SK-N-SH treated with all-trans-retinoic acid at 6 μM for 48 hours (cell line): ENCODE measurements around the gene ARHGDIA.

ENCODE experiments used
- ATAC-seq: fragments of 200-7000 bp; cut with Tn5 transposase; 3 replicates; pipeline ENCODE4 v1.9.1; 2020; ENCODE audit warnings: mild to moderate bottlenecking, moderate library complexity
- BACH2 ChIP-seq: fragments of 250-450 bp; sonication (Bioruptor Pico); IDR thresholded peaks from 2 replicates; pipeline ENCODE4 v1.9.0; 2021; ENCODE audit warnings: mild to moderate bottlenecking, borderline replicate concordance
- CSDC2 ChIP-seq: fragments of 250-450 bp; sonication (Bioruptor Pico); IDR thresholded peaks from 2 replicates; pipeline ENCODE4 v1.5.0; 2020; ENCODE audit warnings: mild to moderate bottlenecking, moderate library complexity
- CSRNP3 ChIP-seq: fragments of 250-450 bp; sonication (Bioruptor Pico); IDR thresholded peaks from 2 replicates; pipeline ENCODE4 v1.5.1; 2021; ENCODE audit warnings: mild to moderate bottlenecking, moderate library complexity
- ESRRG ChIP-seq: fragments of 250-450 bp; sonication (Bioruptor Pico); IDR thresholded peaks from 2 replicates; pipeline ENCODE4 v1.6.1; 2021; ENCODE audit warnings: mild to moderate bottlenecking
- GLIS3 ChIP-seq: fragments of 250-450 bp; sonication (Bioruptor Pico); IDR thresholded peaks from 2 replicates; pipeline ENCODE4 v1.5.0; 2020; ENCODE audit warnings: mild to moderate bottlenecking, moderate library complexity
- ISL1 ChIP-seq: fragments of 250-450 bp; sonication (Bioruptor Pico); IDR thresholded peaks from 2 replicates; pipeline ENCODE4 v2.1.2; 2022; ENCODE audit warnings: mild to moderate bottlenecking, moderate library complexity
- OSR1 ChIP-seq: fragments of 250-450 bp; sonication (Bioruptor Pico); IDR thresholded peaks from 2 replicates; pipeline ENCODE4 v1.8.0; 2022; ENCODE audit warnings: moderate library complexity, mild to moderate bottlenecking, inconsistent platforms
- PATZ1 ChIP-seq: fragments of 250-450 bp; sonication (Bioruptor Pico); IDR thresholded peaks from 2 replicates; pipeline ENCODE4 v1.8.0; 2020; ENCODE audit warnings: mild to moderate bottlenecking, moderate library complexity, borderline replicate concordance
- POU6F1 ChIP-seq: fragments of 250-450 bp; sonication (Bioruptor Pico); IDR thresholded peaks from 2 replicates; pipeline ENCODE4 v1.8.0; 2021; ENCODE audit warnings: low read depth, mild to moderate bottlenecking, moderate library complexity, borderline replicate concordance
- PPARA ChIP-seq: fragments of 250-450 bp; sonication (Bioruptor Pico); IDR thresholded peaks from 2 replicates; pipeline ENCODE4 v1.5.0; 2020; ENCODE audit warnings: mild to moderate bottlenecking, borderline replicate concordance
- RARB ChIP-seq: fragments of 250-450 bp; sonication (Bioruptor Pico); IDR thresholded peaks from 2 replicates; pipeline ENCODE4 v1.8.0; 2021; ENCODE audit warnings: mild to moderate bottlenecking, moderate library complexity
- SNAI2 ChIP-seq: fragments of 250-450 bp; sonication (Bioruptor Pico); IDR thresholded peaks from 2 replicates; pipeline ENCODE4 v1.5.0; 2020; ENCODE audit warnings: mild to moderate bottlenecking, moderate library complexity
- TCF4 ChIP-seq: fragments of 250-450 bp; sonication (Bioruptor Pico); IDR thresholded peaks from 2 replicates; pipeline ENCODE4 v1.8.0; 2021; ENCODE audit warnings: mild to moderate bottlenecking, moderate library complexity, borderline replicate concordance
- TOX ChIP-seq: fragments of 250-450 bp; sonication (Bioruptor Pico); IDR thresholded peaks from 2 replicates; pipeline ENCODE4 v1.8.0; 2021; ENCODE audit warnings: mild to moderate bottlenecking, moderate library complexity, borderline replicate concordance
- TSHZ2 ChIP-seq: fragments of 250-450 bp; sonication (Bioruptor Pico); IDR thresholded peaks from 2 replicates; pipeline ENCODE4 v1.5.0; 2020; ENCODE audit warnings: mild to moderate bottlenecking, moderate library complexity
- ZC3H10 ChIP-seq: fragments of 250-450 bp; sonication (Bioruptor Pico); IDR thresholded peaks from 2 replicates; pipeline ENCODE4 v1.5.1; 2021; ENCODE audit warnings: mild to moderate bottlenecking, moderate library complexity
- ZFP3 ChIP-seq: fragments of 250-450 bp; sonication (Bioruptor Pico); IDR thresholded peaks from 2 replicates; pipeline ENCODE4 v1.5.0; 2020; ENCODE audit warnings: mild to moderate bottlenecking, moderate library complexity
- ZFP30 ChIP-seq: fragments of 450-650 bp; formaldehyde crosslinking; IDR thresholded peaks from 2 replicates; pipeline ENCODE4 v1.5.0; 2022; ENCODE audit warnings: mild to moderate bottlenecking, moderate library complexity
- ZNF70 ChIP-seq: fragments of 450-650 bp; formaldehyde crosslinking; IDR thresholded peaks from 2 replicates; pipeline ENCODE4 v1.5.0; 2020; ENCODE audit warnings: mild to moderate bottlenecking, moderate library complexity
- ZNF8 ChIP-seq: fragments of 450-650 bp; formaldehyde crosslinking; IDR thresholded peaks from 2 replicates; pipeline ENCODE4 v1.5.0; 2020; ENCODE audit warnings: mild to moderate bottlenecking, moderate library complexity

The ARHGDIA gene

GRCh38 chr17:81817758-81818147 is 53.4 kb downstream of the ARHGDIA start:
- peak; percentile 5; the same call in 2 of the 3 replicates for ATAC-seq
- TF ChIP-seq TCF4 (CRISPR knock-in tag) (no peak), TOX (CRISPR knock-in tag) (no peak), TSHZ2 (CRISPR knock-in tag) (no peak), ZC3H10 (CRISPR knock-in tag) (no peak), BACH2 (CRISPR knock-in tag) (no peak), SNAI2 (CRISPR knock-in tag) (no peak), CSRNP3 (CRISPR knock-in tag) (no peak), OSR1 (CRISPR knock-in tag) (no peak), ZNF8 (CRISPR knock-in tag) (no peak), ISL1 (CRISPR knock-in tag) (no peak), ESRRG (CRISPR knock-in tag) (no peak), POU6F1 (CRISPR knock-in tag) (no peak), ZNF70 (no peak), GLIS3 (CRISPR knock-in tag) (no peak), ZFP3 (CRISPR knock-in tag) (no peak), PPARA (CRISPR knock-in tag) (no peak), RARB (no peak), PATZ1 (CRISPR knock-in tag) (no peak), ZFP30 (CRISPR knock-in tag) (no peak), CSDC2 (no peak)
- TF ChIP-seq, all 23 proteins: peak for 0
